Activated CD4-positive, alpha-beta T cell treated with anti-CD3 and anti-CD28 coated beads for 48 hours (primary cell): ENCODE data around the gene DLG4.

Source experiments
- DNase-seq: peaks from one replicate; pipeline ENCODE4 v3.0.0-alpha.2; 2020

DLG4 gene

DNA sequence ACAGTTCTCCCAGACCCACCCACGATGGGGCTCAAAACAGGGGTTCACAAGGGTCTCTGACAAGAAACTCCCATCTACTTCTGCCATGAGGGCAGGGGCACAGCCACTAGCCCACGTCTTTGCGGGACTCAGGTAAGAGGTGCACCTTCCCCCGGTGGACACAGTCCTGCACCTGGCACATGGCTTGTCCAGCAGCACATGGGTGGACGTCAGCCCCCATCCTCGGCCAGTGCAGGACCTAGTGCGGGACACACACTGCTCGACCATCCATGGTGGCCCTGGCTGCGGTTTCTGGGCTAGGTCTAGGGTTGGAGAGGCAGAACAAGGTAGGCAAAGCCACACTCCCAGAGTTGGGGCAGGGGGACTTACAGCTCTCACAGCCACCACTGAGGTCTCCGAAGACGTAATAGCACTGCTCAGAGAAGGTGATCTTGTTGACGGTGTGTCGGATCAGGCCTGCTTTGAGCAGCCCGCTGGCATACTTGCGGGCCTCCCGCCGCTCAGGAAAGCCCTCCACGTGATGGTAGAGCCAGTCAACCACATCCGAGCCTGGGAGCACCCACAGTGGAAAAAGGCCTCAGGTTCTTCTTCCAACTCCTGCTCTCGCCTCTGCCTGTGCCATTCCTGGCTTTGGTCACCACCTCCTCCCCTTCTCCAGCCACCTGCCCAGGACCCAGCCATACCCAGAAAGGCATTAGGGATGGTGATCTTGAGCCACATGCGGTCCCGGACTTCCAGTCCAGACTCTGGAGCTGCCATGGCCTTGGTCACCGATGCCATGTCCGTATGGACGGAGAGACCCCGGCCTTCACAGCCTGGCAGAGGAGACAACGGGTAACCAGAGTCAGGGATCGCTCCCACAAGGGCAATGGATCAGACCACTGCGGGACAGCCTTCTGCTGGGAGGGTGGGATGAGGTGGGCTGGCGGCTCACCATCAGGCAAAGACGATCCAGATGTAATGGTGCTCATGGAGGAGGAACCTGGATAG, 7.4 kb upstream of the DLG4 start:
- DNase-seq, result no peak

- DNase-seq, result no peak
Observed at GRCh38 chr17:7225711-7226331, 6.2 kb upstream of the DLG4 start.

- DNase-seq, result no peak
Observed at GRCh38 chr17:7224661-7225111, 5.0 kb upstream of the DLG4 start.

GRCh38 chr17:7224110-7224509, 4.5 kb upstream of the DLG4 start:
- no peak for DNase-seq

GRCh38 chr17:7223375-7223774, 3.7 kb upstream of the DLG4 start:
- no peak for DNase-seq

- DNase-seq, result no peak
Observed at GRCh38 chr17:7222972-7223292, 3.3 kb upstream of the DLG4 start.

- DNase-seq, result no peak
Observed at GRCh38 chr17:7222093-7222971, 2.7 kb upstream of the DLG4 start.

DNA sequence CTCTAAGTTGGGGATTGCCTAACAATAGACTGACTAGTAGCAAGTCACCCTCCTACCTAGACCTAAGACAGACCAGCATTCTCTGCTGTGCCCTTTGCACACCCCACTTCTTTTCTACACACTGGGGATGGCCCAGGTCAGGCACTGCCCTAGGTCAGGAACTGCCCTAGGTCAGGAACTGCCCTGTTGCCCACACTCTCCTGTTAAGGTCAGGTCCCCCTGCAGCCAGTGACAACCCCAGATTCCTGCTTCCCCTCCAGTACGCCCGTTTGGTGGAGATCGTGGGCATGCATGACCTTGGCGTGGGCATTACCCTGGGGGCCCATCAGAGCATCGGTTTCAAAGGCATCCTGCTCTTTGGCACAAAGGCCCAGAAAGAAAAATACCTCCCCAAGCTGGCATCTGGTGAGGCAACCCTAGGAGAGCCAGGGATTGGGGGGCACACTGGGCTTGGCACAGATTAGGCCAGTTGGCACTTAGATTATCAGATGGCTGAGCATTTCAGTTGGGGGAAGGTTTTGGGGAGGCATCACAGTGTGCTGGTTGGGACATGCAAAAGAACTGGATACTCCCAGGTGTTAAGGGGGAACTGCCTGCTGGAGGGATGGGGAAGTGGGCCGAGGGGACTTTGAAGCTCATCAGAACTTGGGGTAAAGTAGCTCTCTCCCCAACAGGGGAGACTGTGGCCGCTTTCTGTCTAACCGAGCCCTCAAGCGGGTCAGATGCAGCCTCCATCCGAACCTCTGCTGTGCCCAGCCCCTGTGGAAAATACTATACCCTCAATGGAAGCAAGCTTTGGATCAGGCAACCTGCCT, 1.8 kb upstream of the DLG4 start:
- DNase-seq, result no peak

DNA sequence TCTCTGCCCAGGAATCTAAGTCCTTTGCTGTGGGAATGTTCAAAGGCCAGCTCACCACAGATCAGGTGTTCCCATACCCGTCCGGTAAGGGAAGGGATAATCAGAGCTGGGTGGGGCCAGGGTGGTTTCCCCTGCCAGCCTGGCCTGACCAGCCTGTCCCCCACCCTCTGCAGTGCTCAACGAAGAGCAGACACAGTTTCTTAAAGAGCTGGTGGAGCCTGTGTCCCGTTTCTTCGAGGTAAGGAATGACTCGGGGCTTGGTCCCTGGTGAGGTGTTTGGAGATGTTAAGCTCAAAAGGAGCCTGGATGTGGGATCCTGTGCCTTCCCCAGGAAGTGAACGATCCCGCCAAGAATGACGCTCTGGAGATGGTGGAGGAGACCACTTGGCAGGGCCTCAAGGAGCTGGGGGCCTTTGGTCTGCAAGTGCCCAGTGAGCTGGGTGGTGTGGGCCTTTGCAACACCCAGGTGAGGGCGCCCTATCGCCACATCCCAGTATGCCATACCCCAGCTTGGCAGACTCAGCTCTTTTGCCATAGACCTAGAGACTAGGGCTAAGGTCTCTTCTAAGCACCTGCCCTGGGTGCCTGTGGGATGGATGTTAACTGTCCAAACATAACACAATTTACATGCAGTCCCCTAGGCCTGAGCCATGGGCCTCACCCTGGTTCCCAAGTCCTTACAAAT, 1.1 kb upstream of the DLG4 start:
- DNase-seq, result peak; percentile 79

- no peak for DNase-seq
Observed at GRCh38 chr17:7219229-7219811, 316 bp downstream of the DLG4 start.

- no peak for DNase-seq
Observed at GRCh38 chr17:7218758-7219157, 878 bp downstream of the DLG4 start.

DNA sequence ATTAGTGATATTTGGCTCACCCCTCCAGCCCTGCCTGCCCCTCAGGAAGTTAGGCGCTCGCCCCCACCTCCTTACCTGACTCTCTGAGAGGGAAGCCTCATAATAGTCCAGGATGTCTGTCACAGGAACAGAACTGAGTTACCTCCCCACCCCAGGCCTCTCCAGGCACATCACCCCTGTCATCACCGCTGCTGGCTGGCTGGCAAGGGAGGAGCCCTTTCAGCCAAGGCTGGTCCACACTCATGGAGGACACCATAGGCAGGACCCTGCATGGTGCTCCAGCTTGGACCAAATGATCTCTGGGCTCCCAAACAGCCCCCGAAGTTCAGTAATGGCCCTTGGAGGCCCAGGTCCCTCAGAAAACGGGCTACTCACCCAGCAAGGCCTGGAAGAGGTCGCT, 1.5 kb downstream of the DLG4 start:
- DNase-seq, result no peak

- DNase-seq, result no peak
Observed at GRCh38 chr17:7217113-7217987, 2.3 kb downstream of the DLG4 start.

DNA sequence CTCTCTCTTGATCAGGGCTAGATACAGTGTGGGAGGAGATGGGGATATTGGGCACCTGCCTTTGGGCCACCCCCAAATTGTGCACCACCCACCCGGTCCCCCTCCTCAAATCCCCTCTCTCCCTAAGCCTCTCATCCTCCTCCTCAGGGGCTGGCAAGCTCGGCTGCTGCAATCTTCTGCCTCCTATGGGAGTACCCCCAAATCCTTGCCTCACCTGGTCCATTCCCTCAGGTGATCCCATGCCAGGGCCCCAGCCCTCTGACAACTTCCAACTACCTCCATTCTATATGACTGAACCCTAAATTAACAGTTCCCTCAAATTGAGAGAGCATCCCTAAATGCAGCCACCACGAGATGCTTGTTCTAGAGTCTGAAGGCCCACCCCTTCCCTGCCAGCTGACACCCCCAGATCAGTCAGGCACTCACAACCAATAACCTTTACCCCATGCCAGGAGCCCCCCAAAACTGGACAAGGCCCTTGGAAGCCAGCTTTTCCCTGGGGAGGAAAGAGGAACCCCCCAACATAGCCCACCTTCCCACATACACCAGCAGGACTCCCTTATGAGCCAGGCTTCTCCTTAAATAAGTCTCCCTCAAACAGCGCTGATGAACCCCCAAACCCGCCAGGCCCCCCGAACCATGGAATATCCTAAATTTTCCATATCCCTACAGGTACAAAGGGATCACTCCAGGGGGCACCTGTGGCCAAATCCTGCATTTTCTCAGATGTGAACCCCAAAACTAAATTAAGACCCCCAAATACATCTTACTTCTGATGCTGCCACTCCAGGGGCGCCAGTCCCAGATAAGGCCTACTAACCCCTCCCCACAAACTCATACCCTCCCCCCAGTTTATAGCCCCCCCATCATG, 3.2 kb downstream of the DLG4 start:
- no peak for DNase-seq

DNA sequence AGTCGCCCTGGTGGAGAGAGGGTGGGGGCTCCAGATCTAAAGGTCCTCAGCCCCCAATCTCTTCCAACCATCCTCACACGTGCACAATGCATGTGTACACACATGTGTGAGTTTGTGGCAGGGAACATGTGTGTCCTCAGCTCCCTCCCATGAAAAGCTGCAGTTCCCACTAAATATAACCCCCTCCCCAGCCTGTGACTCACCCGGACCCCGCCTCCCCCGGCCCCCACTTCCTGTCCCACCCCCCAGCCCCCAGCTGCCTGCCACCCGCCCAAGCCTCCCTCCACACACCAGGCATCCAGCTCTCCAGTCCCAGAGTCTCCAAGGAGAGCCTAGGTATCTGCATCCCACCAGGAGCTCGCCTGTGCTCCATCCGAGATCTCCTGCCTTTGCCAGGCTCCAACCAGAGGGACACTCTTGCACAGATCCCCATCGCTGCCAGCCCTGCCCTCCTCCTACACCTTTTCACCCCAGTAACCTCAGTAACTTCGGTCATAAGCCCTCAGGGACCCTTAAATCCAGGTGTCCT, 3.9 kb downstream of the DLG4 start:
- DNase-seq, result no peak

GRCh38 chr17:7215136-7215638, 4.4 kb downstream of the DLG4 start:
- DNase-seq, result no peak

DNA sequence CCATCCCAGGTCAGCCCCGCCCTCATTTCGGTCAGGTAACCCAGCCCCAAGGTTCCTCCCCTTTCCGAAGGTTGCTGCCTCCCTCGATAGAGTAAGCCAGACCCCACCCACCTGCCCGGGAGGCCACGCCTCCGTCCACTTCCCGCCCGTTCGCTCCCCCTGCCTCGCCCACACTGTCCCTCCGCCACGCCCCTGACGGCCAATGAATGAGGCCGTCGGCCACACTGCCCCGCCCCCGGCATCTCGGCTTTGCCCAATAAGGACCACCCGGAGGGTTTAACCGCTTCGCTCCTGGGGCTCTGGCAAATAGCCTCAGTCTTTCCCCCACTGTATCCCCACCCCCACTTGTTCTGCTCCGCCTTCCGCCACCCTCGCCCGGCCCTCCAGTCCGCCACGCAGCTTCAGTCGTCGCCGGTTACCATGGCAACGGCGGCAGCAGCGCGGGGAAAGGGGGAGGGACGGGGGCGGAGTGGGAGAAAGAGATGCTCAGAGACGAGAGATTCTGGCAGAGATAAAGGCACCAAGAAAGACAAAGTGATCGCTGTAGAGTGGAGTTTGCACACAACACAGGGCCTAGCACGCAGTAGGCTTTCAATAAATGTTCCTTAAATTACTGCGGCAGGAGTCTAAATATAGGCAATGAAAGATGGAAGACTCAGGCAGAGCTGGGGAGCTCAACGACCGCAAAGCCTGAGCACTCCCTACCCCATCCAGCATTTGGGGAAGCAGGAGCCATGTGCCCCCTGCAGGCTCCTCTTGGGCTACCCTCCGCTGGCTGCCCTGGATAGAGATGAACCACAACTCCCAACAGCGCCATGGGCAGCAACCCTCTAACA, 5.1 kb downstream of the DLG4 start:
- peak; percentile 100 for DNase-seq

- DNase-seq, result peak; percentile 78
Observed at GRCh38 chr17:7213895-7214299, 5.7 kb downstream of the DLG4 start.
